Cerebellar cortex (tissue), 1 donor: ENCODE measurements around the gene PLEKHO2.

ENCODE experiments used
- DNase-seq: peaks from one replicate; pipeline ENCODE4 v3.0.0-alpha.2; 2015; ENCODE audit warnings: low spot score

PLEKHO2 gene

GRCh38 chr15:64912379-64913325 lies 70.9 kb downstream of the PLEKHO2 start:
- peak; percentile 34 for DNase-seq

GRCh38 chr15:64915518-64916227 lies 74.0 kb downstream of the PLEKHO2 start:
- no peak for DNase-seq

- DNase-seq = no peak
These were observed 74.7 kb downstream of the PLEKHO2 start for GRCh38 chr15:64916365-64916764.

- no peak for DNase-seq
These were observed 75.5 kb downstream of the PLEKHO2 start for GRCh38 chr15:64917211-64917610.
